IMR-90 (cell line): ENCODE data around the gene FAM76B. TPM values are rescaled to one million over a fixed set of nuclear protein-coding genes. Genes with fewer than 3 reads are reported as not detected.

Experiments
- ATAC-seq: fragments of 200-7000 bp; cut with Tn5 transposase; 2 replicates; pipeline ENCODE4 v1.9.1; 2020; ENCODE audit warnings: low read depth, mild to moderate bottlenecking, moderate library complexity
- BruUV-seq: library from RNA; stranded (reverse); fragments of 400-500 nt; replicated peaks from 2 replicates; lab custom pipeline; 2021; lab: Mats Ljungman, UMichigan
- CTCF ChIA-PET: fragments of 300-600 bp; formaldehyde crosslinking; extraction: SDS; loops from one replicate; lab custom pipeline; 2021; ENCODE audit warnings: antibody characterized with exemption; lab: Yijun Ruan, JAX
- POLR2A ChIA-PET: fragments of 300-600 bp; sonication (Branson Sonifier 250); formaldehyde crosslinking; loops from one replicate; lab custom pipeline; 2022; ENCODE audit warnings: antibody characterized with exemption; ENCODE audit not compliant: unreplicated experiment; lab: Charles Lee
- DNase-seq: peaks from one replicate; pipeline ENCODE4 v3.0.0; 2013
- H2AFZ ChIP-seq: replicated peaks from 2 replicates; pipeline ENCODE3; 2013; ENCODE audit warnings: low read length, mild to moderate bottlenecking; ENCODE audit not compliant: poor library complexity
- H2AK5ac ChIP-seq: 2 replicates; pipeline ENCODE4 v1.6.1; 2013; ENCODE audit warnings: low read depth, low read length, inconsistent platforms
- H2AK9ac ChIP-seq: replicated peaks from 2 replicates; pipeline ENCODE3; 2013; ENCODE audit warnings: mild to moderate bottlenecking, low read depth, low read length, moderate library complexity; ENCODE audit not compliant: poor library complexity
- H2BK120ac ChIP-seq: 2 replicates; pipeline ENCODE4 v1.6.1; 2013; ENCODE audit warnings: low read depth, low read length, inconsistent platforms
- H2BK15ac ChIP-seq: 3 replicates; pipeline ENCODE4 v1.6.1; 2013; ENCODE audit warnings: low read depth, low read length, inconsistent platforms
- H2BK20ac ChIP-seq: 2 replicates; pipeline ENCODE4 v1.6.1; 2013; ENCODE audit warnings: low read depth, mild to moderate bottlenecking, inconsistent platforms, low read length, moderate library complexity
- H2BK5ac ChIP-seq: 2 replicates; pipeline ENCODE4 v1.6.1; 2013; ENCODE audit warnings: mild to moderate bottlenecking, low read depth, low read length, inconsistent platforms; ENCODE audit not compliant: poor library complexity, severe bottlenecking
- H3K14ac ChIP-seq: replicated peaks from 2 replicates; pipeline ENCODE4 v1.6.1; 2013; ENCODE audit warnings: low read depth, low read length, inconsistent platforms
- H3K18ac ChIP-seq: 2 replicates; pipeline ENCODE4 v1.6.1; 2013; ENCODE audit warnings: low read depth, low read length, control low read depth
- H3K23ac ChIP-seq: 2 replicates; pipeline ENCODE4 v1.6.1; 2013; ENCODE audit warnings: low read depth, low read length, inconsistent platforms
- H3K27ac ChIP-seq: 2 replicates; pipeline ENCODE4 v1.5.1; 2013; ENCODE audit warnings: mild to moderate bottlenecking, control low read depth, low read length; ENCODE audit not compliant: insufficient read depth
- H3K27me3 ChIP-seq: 2 replicates; pipeline ENCODE4 v1.6.1; 2013; ENCODE audit warnings: low read length; ENCODE audit not compliant: control insufficient read depth, insufficient read depth
- H3K36me3 ChIP-seq: 2 replicates; pipeline ENCODE4 v1.6.1; 2013; ENCODE audit warnings: low read length, mixed read lengths; ENCODE audit not compliant: control insufficient read depth, insufficient read depth
- H3K4ac ChIP-seq: 2 replicates; pipeline ENCODE4 v1.6.1; 2013; ENCODE audit warnings: low read depth, low read length, inconsistent platforms
- H3K4me1 ChIP-seq: 2 replicates; pipeline ENCODE4 v1.6.1; 2013; ENCODE audit warnings: low read length, mixed read lengths; ENCODE audit not compliant: control insufficient read depth, insufficient read depth
- H3K4me2 ChIP-seq: 2 replicates; pipeline ENCODE4 v1.6.1; 2013; ENCODE audit warnings: low read depth, mild to moderate bottlenecking, control low read depth, low read length, moderate library complexity
- H3K4me3 ChIP-seq: 2 replicates; pipeline ENCODE4 v1.5.1; 2013; ENCODE audit warnings: low read depth, mild to moderate bottlenecking, control low read depth, low read length, moderate library complexity; ENCODE audit not compliant: insufficient read depth
- H3K56ac ChIP-seq: 2 replicates; pipeline ENCODE4 v1.6.1; 2013; ENCODE audit warnings: low read length, inconsistent platforms; ENCODE audit not compliant: insufficient read depth; ENCODE audit errors: extremely low read depth
- H3K79me1 ChIP-seq, 2 experiments: 2 replicates each; pipeline ENCODE4 v1.6.1; 2013; ENCODE audit warnings: low read length in 2 of 2, inconsistent platforms in 1 of 2, low read depth in 1 of 2
- H3K9ac ChIP-seq: 2 replicates; pipeline ENCODE4 v1.6.1; 2013; ENCODE audit warnings: low read depth, low read length, control low read depth
- H3K9me1 ChIP-seq: 2 replicates; pipeline ENCODE4 v1.6.1; 2013; ENCODE audit warnings: low read length, inconsistent platforms; ENCODE audit not compliant: insufficient read depth
- H3K9me3 ChIP-seq: 2 replicates; pipeline ENCODE4 v1.6.1; 2013; ENCODE audit warnings: low read length; ENCODE audit not compliant: control insufficient read depth, insufficient read depth
- H4K20me1 ChIP-seq: 2 replicates; pipeline ENCODE4 v1.6.1; 2013; ENCODE audit warnings: low read length, inconsistent platforms; ENCODE audit not compliant: insufficient read depth
- H4K5ac ChIP-seq: 2 replicates; pipeline ENCODE4 v1.6.1; 2013; ENCODE audit warnings: mild to moderate bottlenecking, low read depth, low read length, control low read depth
- H4K8ac ChIP-seq, 2 experiments: 2 replicates each; pipeline ENCODE4 v1.6.1; 2013; ENCODE audit warnings: low read depth in 2 of 2, low read length in 2 of 2, control low read depth in 1 of 2, inconsistent platforms in 1 of 2
- H4K91ac ChIP-seq: 2 replicates; pipeline ENCODE4 v1.6.1; 2013; ENCODE audit warnings: low read depth, low read length, inconsistent platforms; ENCODE audit not compliant: insufficient read depth
- BHLHE40 ChIP-seq: fragments of 150-350 bp; IDR thresholded peaks from 2 replicates; pipeline ENCODE4 v1.6.1; 2016; ENCODE audit warnings: mild to moderate bottlenecking, low read depth, low read length
- CEBPB ChIP-seq: IDR thresholded peaks from 2 replicates; pipeline ENCODE4 v1.6.1; 2012; ENCODE audit warnings: low read depth, low read length, improper control_type of control experiment
- CHD1 ChIP-seq: IDR thresholded peaks from 2 replicates; pipeline ENCODE4 v1.6.1; 2012; ENCODE audit warnings: low read depth, low read length, improper control_type of control experiment
- FOS ChIP-seq: fragments of 150-350 bp; IDR thresholded peaks from 2 replicates; pipeline ENCODE4 v1.6.1; 2016; ENCODE audit warnings: low read depth, low read length
- MAFK ChIP-seq: IDR thresholded peaks from 2 replicates; pipeline ENCODE4 v1.6.1; 2012; ENCODE audit warnings: low read depth, low read length, improper control_type of control experiment
- MAZ ChIP-seq: IDR thresholded peaks from 2 replicates; pipeline ENCODE4 v1.6.1; 2012; ENCODE audit warnings: low read depth, mild to moderate bottlenecking, low read length, improper control_type of control experiment, moderate library complexity, borderline replicate concordance
- MXI1 ChIP-seq: IDR thresholded peaks from 2 replicates; pipeline ENCODE4 v1.6.1; 2012; ENCODE audit warnings: low read depth, mild to moderate bottlenecking, low read length, moderate library complexity, borderline replicate concordance
- NFE2L2 ChIP-seq: fragments of 150-350 bp; IDR thresholded peaks from 2 replicates; pipeline ENCODE4 v1.6.1; 2016; ENCODE audit warnings: low read depth, mild to moderate bottlenecking, low read length
- POLR2A ChIP-seq: IDR thresholded peaks from 2 replicates; pipeline ENCODE4 v1.6.1; 2012; ENCODE audit warnings: mild to moderate bottlenecking, low read depth, low read length
- RAD21 ChIP-seq: IDR thresholded peaks from 2 replicates; pipeline ENCODE4 v1.6.1; 2012; ENCODE audit warnings: low read length, improper control_type of control experiment
- RCOR1 ChIP-seq: IDR thresholded peaks from 2 replicates; pipeline ENCODE4 v1.6.1; 2012; ENCODE audit warnings: mild to moderate bottlenecking, low read length, improper control_type of control experiment; ENCODE audit not compliant: insufficient replicate concordance
- RFX5 ChIP-seq: IDR thresholded peaks from 2 replicates; pipeline ENCODE4 v1.8.0; 2012; ENCODE audit warnings: low read depth, mild to moderate bottlenecking, low read length, moderate library complexity
- SMC3 ChIP-seq: fragments of 150-350 bp; IDR thresholded peaks from 2 replicates; pipeline ENCODE4 v1.6.1; 2016; ENCODE audit warnings: low read depth, mild to moderate bottlenecking, antibody characterized with exemption, low read length, moderate library complexity
- USF2 ChIP-seq: fragments of 150-350 bp; IDR thresholded peaks from 2 replicates; pipeline ENCODE4 v1.6.1; 2017; ENCODE audit warnings: mild to moderate bottlenecking, antibody characterized with exemption, low read length, low read depth
- WGBS, 2 experiments: methylation state at CpG; one replicate each; pipeline versions ENCODE4 v1.1.5 to v1.1.7; 2013; ENCODE audit warnings: missing lambda C conversion rate in 2 of 2; ENCODE audit not compliant: insufficient read length in 1 of 2; ENCODE audit errors: extremely low coverage in 2 of 2; 5-methylcytosine and 5-hydroxymethylcytosine counted together
- dilution Hi-C: fragments of 300-500 bp; cut with HindIII; formaldehyde crosslinking; loops from one replicate; pipeline ENCODE4 v1.14.3; 2018; ENCODE audit warnings: low sequenced_read_pairs; ENCODE audit not compliant: unreplicated experiment
- in situ Hi-C: fragments of 300-500 bp; cut with MboI; formaldehyde crosslinking; loops from 3 replicates; pipeline ENCODE4 v1.14.3; 2019; ENCODE audit warnings: low sequenced_read_pairs, inconsistent platforms, mixed read lengths
- intact Hi-C: fragments of 100-400 bp; cut with micrococcal nuclease; formaldehyde crosslinking; loops from 2 replicates; pipeline ENCODE4 v1.10.0; 2022
- polyA plus RNA-seq, 3 experiments: library from polyadenylated mRNA; depleted of rRNA; stranded (reverse); fragments of >200 nt; gene quantifications; 2 replicates each; pipeline ENCODE4 v1.2.3, GENCODE V29; 2012; ENCODE audit warnings: low replicate concordance in 1 of 3
- total RNA-seq: library from RNA; depleted of rRNA; stranded (reverse); fragments of >200 nt; gene quantifications from 2 replicates; pipeline ENCODE4 v1.2.3, GENCODE V29; 2012
- TF ChIP-seq, protein P1 (sequence below): conservative IDR thresholded peaks from 2 replicates; pipeline ENCODE4 v1.5.1; 2012; ENCODE audit warnings: mild to moderate bottlenecking, low read depth, low read length, improper control_type of control experiment
- TF ChIP-seq, protein P2 (sequence below): fragments of 150-350 bp; IDR thresholded peaks from 2 replicates; pipeline ENCODE4 v1.6.1; 2016; ENCODE audit warnings: low read depth, mild to moderate bottlenecking, low read length, moderate library complexity, borderline replicate concordance

Gene FAM76B
- total and polyA plus RNA-seq, 2 of the 4 experiments (the other 2 are of a cell fraction): 12.7 to 14.3 TPM

- ATAC-seq (no peak), DNase-seq (no peak)
- Histone ChIP-seq H3K4me2 (no peak overlapping the region), H3K4me1 (no peaks in the 10 kb centered on the region), H2AFZ (no peak overlapping the region), H3K27me3 (no peaks in the 10 kb centered on the region), H3K27ac (no peak overlapping the region), H3K36me3 (peaks cover 3% of the 10 kb centered on the region; the same call in 1 of the 2 replicates), H3K9me1 (0 out of 2 replicates have a peak, but pooled peaks cover 2% of the 10 kb centered on the region), H2BK20ac (no peak overlapping the region), H3K56ac (no peak overlapping the region), H4K8ac (no peak overlapping the region), H4K91ac (no peak overlapping the region), H2BK15ac (no peak overlapping the region), H2BK120ac (no peak overlapping the region), H2BK5ac (no peak overlapping the region), H4K5ac (no peak overlapping the region), H2AK9ac (no peak overlapping the region), H3K79me1 (peaks cover 12 to 63% of the 10 kb centered on the region in 2 experiments), H4K20me1 (peaks cover 3% of the 10 kb centered on the region; the same call in 1 of the 2 replicates), H2AK5ac (no peak overlapping the region), H3K4ac (no peak overlapping the region), H3K23ac (no peak overlapping the region), H3K14ac (no peak overlapping the region), H3K4me3 (no peak overlapping the region), H3K18ac (no peak overlapping the region), H3K9ac (no peak overlapping the region), H3K9me3 (no peaks in the 10 kb centered on the region)
- BruUV-seq: no TSS peak
- intact Hi-C loops (no loop called here), in situ Hi-C loops (no loop called here), dilution Hi-C loops (no loop called here)
- CTCF ChIA-PET: no interaction called here
- 55% methylated on average over 2 of the region's 4 CpGs; no CpG with 5 or more reads in 1 of the 2 experiments for WGBS, 2 experiments
- POLR2A ChIA-PET: no interaction called here
- TF ChIP-seq CHD1 (no peak), RFX5 (no peak), MAZ (no peak), USF2 (no peak), MAFK (no peak), BHLHE40 (no peak), MXI1 (no peak), NFE2L2 (no peak), RCOR1 (no peak), POLR2A (no peak), CEBPB (no peak), SMC3 (no peak), RAD21 (no peak), FOS (no peak)
- TF ChIP-seq, protein P1, sequence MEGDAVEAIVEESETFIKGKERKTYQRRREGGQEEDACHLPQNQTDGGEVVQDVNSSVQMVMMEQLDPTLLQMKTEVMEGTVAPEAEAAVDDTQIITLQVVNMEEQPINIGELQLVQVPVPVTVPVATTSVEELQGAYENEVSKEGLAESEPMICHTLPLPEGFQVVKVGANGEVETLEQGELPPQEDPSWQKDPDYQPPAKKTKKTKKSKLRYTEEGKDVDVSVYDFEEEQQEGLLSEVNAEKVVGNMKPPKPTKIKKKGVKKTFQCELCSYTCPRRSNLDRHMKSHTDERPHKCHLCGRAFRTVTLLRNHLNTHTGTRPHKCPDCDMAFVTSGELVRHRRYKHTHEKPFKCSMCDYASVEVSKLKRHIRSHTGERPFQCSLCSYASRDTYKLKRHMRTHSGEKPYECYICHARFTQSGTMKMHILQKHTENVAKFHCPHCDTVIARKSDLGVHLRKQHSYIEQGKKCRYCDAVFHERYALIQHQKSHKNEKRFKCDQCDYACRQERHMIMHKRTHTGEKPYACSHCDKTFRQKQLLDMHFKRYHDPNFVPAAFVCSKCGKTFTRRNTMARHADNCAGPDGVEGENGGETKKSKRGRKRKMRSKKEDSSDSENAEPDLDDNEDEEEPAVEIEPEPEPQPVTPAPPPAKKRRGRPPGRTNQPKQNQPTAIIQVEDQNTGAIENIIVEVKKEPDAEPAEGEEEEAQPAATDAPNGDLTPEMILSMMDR: no peak
- TF ChIP-seq, protein P2, sequence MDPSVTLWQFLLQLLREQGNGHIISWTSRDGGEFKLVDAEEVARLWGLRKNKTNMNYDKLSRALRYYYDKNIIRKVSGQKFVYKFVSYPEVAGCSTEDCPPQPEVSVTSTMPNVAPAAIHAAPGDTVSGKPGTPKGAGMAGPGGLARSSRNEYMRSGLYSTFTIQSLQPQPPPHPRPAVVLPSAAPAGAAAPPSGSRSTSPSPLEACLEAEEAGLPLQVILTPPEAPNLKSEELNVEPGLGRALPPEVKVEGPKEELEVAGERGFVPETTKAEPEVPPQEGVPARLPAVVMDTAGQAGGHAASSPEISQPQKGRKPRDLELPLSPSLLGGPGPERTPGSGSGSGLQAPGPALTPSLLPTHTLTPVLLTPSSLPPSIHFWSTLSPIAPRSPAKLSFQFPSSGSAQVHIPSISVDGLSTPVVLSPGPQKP: no peak
Measured at GRCh38 chr11:95796501-95796900, 6.9 kb upstream of the FAM76B start.
